Embryonic facial prominence (tissue), 1 donor: ENCODE measurements around the gene DLG5.
"Not testable (repeated sequence)": the region's sequence is repeated elsewhere in the genome, so short reads cannot be mapped to it uniquely, and the experiment has no call there.

Experiments used
- DNase-seq: peaks from one replicate; pipeline ENCODE4 v3.0.0-alpha.2; 2016; ENCODE audit errors: extremely low spot score

The DLG5 gene

GRCh38 chr10:77794256-77795142 is 132.1 kb downstream of the DLG5 start:
- no peak for DNase-seq

GRCh38 chr10:77793831-77794230 is 132.7 kb downstream of the DLG5 start:
- no peak for DNase-seq

DNA sequence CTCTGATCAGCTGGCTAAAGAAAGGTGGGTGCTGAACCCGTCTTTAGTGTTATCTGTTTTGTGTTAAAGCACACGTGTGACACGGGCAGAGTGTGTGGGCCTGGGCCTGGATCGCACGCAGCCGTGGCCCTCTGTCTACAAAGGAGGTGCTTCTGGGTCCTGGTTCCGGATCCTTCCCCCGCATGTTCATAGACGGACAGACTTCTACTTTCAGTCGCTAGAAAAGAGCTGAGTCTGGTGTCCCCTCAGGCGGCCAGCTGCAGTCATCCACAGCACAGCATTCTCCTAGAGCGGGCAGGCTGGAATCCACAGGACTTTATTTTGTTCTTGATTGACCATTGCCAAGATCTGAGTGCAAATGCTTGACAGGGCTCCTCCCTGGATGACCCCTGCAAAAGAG is 134.4 kb downstream of the DLG5 start:
- no peak for DNase-seq

DNA sequence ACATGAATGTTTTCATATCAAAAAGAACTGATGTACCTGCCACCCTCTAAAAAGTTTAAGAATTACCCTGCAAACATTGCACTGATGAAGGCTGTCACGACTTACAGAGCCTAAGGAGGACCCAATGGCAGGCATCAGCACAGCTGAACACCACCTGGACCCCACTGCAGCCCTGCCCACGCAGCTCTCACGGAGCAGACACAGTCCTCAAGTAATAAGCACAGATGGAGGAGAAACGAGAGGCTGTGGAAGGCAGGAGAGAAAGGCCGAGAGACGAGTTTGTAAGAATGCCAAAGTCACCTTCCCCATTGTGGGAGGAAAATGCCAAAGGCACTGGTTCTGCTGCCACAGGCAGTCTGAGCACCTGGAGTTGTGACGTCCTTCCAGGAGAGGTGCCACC is 135.0 kb downstream of the DLG5 start:
- no peak for DNase-seq

DNA sequence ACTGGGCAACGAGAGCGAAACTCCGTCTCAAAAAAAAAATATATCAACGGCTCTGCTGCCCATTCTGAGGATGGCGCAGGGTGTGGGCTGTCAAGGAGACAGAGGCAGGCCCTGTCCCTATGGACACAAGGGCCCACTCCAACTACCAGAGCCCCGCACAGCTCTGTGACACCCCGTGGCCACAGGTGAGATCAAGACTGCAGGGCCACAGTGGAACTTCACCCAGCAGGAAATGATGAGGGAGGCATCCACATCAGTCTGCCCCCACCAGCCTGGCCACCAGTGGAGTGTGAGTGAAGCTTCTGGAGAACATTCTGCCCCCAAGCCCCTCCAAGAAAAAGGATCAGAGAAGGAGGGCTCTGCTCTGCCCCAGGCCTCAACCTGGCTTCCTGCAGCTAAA is 136.7 kb downstream of the DLG5 start:
- DNase-seq = no peak

DNA sequence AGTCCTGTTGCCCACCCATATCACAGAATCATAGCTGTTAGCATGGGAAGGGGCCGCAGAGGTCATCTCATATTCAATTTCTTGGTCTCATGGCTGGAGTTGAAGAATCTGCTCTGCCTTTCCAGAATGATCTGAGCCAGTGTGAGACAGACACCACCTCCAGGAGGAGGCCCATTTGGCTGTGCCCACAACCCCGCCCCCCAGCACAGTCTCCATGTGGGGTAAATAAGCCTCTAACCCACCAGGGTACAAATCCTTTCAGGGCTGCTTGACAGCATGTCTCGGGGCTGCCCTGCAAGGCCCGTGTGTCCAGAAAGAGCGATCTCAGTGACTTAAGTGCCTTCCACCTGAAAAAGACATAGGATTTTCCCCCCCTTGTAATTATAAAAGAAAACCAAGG is 137.5 kb downstream of the DLG5 start:
- DNase-seq = no peak

- no peak for DNase-seq
Measured at GRCh38 chr10:77788496-77789010, 138.0 kb downstream of the DLG5 start.

DNA sequence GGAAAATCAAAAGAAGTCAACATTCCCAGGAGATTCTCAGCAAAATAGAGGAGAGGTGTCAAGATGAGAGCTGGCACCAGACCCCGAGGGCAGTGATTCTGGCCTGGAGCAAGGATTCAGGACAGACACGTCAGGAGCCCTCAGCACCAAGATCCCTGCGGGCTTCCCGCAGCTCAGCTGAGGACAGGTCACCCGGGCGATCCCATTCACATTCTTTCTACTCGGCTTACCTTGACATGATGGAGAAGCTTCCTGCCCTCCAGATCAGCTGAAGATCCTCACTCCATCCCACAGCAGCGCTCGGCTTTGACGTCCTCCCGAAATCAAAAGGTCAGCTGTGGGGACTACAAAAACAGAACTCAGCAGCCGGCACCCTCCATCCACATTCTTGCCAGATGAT is 139.1 kb downstream of the DLG5 start:
- no peak for DNase-seq

- DNase-seq = no peak
Measured at GRCh38 chr10:77784856-77785255, 141.7 kb downstream of the DLG5 start.

GRCh38 chr10:77782328-77783061 is 144.1 kb downstream of the DLG5 start:
- DNase-seq = no peak

- no peak for DNase-seq
Measured at GRCh38 chr10:77781451-77782327, 144.9 kb downstream of the DLG5 start.

DNA sequence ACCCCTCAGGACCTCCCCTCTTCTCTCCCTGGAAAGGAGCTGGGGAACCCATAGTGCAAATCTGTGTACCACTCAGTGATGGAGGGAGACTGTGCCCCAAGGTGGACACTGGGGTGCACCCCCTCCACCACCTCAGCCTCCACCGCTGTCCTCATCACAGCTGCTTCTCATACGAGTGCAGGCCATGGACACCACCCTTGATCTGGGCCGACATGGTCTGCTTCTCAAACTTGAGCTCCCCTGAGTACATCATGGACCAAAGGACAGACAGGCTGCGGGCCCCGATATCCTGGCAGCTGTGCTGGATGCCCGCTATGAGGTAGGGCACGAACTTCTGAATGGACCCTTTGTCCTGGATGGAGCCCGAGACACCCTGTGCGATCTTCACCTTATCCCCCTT is 146.4 kb downstream of the DLG5 start:
- DNase-seq = no peak

DNA sequence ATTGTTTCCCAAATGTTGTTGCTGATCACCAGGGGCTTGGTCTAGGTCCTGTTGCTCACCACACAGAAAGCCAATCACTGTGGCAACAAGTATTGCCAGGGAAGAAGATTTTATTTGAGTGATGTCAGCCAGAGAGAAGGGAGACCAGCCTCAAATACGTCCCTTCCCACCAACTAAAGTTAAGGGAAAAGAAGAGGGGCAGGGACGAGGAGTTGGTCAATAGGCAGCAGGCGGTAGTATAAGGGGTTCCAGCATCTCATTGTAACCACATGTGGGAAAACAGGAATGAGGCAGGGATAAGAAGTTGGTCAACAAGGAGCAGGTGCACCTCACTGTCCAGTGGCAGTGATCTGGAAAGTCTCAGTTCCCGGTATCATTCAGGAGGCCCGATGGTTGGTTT is 150.1 kb downstream of the DLG5 start:
- no peak for DNase-seq

DNA sequence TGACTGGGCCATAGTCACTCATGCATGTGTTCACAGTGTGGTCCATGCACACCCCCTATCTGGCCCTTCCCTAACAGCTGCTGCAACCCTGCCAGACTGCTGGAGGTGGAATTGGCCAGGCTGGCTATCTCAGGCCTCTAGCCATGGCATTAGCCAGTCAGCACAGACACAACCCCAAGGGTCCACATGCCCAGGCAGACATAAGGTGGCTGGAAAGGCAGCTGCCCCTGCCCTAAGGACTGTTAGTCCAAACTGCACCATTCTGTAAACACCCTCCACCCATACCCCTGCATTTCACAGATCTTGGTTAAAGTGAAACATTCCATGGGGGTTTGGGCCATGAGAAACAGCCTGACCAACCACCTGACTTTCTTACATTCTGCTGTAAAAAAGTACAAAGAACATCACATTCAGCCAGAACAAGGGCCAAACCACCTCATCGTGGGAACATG is 151.6 kb downstream of the DLG5 start:
- no peak for DNase-seq

- DNase-seq = no peak
Measured at GRCh38 chr10:77773631-77774426, 152.7 kb downstream of the DLG5 start.

DNA sequence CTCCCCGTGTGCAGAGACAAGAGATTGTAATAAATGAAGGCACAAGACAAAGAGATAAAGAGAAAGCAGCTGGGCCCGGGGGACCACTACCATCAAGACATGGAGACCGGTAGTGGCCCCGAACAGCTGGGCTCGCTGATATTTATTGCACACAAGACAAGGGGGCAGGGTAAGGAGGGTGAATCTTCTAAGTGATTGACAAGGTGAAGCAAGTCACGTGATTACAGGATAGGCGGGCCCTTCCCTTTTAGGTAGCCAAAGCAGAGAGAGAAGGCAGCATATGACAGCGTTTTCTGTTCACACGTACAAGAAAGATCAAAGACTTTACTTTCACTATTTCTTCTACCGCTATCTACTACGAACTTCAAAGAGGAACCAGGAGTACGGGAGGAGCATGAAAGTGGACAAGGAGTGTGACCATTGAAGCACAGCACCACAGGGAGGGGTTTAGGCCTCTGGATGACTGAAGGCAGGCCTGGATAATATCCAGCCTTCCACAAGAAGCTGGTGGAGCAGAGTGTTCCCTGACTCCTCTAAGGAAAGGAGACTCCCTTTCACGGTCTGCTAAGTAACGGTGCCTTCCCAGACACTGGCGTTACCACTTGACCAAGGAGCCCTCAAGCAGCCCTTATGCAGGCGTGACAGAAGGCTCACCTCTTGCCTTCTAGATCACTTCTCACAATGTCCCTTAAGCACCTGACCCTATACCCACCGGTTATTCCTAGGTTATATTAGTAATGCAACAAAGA is 153.5 kb downstream of the DLG5 start:
- DNase-seq = not testable (repeated sequence)

GRCh38 chr10:77771851-77772250 is 154.7 kb downstream of the DLG5 start:
- no peak for DNase-seq

- no peak for DNase-seq
Measured at GRCh38 chr10:77771450-77771849, 155.1 kb downstream of the DLG5 start.

- no peak for DNase-seq
Measured at GRCh38 chr10:77770868-77771175, 155.7 kb downstream of the DLG5 start.

DNA sequence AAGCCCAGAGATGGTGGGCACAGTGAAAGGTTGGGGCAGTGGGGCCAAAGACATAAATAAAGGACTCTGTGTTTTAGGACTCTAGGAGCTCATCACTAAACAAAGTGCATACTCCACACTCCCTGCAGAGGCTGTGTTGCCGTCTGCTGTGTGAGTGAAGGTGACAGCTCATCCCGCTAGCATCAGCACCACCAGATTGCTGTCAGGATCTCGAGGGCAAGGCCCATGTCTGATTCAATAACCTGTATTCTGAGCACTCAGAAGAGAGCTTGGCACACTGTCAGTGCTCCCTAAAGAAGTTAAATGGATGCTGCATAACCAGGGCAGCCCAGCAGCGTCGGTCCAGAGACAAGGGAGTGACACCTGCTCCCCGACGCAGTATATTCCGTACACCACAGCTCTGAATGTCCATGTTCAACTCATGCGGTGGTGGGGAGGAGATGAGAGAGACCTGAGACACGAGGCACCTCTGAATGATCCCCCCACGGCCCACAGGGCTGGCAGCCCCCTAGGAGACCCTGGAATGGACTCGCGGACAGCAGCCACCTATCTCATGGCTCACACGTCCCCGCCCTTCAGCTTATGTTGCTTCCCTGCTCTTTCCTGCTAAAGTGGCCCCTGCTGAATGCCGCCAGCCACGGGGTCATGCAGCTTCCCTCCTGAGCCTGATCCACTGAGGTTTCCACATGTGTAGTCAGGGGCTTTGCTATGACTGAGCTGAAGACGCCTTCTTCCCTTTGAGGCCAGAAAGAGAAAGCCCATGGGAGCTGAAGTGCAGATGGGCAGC is 156.3 kb downstream of the DLG5 start:
- no peak for DNase-seq
